IMR-90 (cell line): ENCODE results near the gene KIDINS220. TPM values are rescaled to one million over a fixed set of nuclear protein-coding genes. Genes with fewer than 3 reads are reported as not detected.

Source experiments
- ATAC-seq: fragments of 200-7000 bp; cut with Tn5 transposase; 2 replicates; pipeline ENCODE4 v1.9.1; 2020; ENCODE audit warnings: low read depth, mild to moderate bottlenecking, moderate library complexity
- BruUV-seq: library from RNA; stranded (reverse); fragments of 400-500 nt; replicated peaks from 2 replicates; lab custom pipeline; 2021; lab: Mats Ljungman, UMichigan
- CTCF ChIA-PET: fragments of 300-600 bp; formaldehyde crosslinking; extraction: SDS; loops from one replicate; lab custom pipeline; 2021; ENCODE audit warnings: antibody characterized with exemption; lab: Yijun Ruan, JAX
- POLR2A ChIA-PET: fragments of 300-600 bp; sonication (Branson Sonifier 250); formaldehyde crosslinking; loops from one replicate; lab custom pipeline; 2022; ENCODE audit warnings: antibody characterized with exemption; ENCODE audit not compliant: unreplicated experiment; lab: Charles Lee
- DNase-seq: peaks from one replicate; pipeline ENCODE4 v3.0.0; 2013
- H2AFZ ChIP-seq: replicated peaks from 2 replicates; pipeline ENCODE3; 2013; ENCODE audit warnings: low read length, mild to moderate bottlenecking; ENCODE audit not compliant: poor library complexity
- H2AK5ac ChIP-seq: 2 replicates; pipeline ENCODE4 v1.6.1; 2013; ENCODE audit warnings: low read depth, low read length, inconsistent platforms
- H2AK9ac ChIP-seq: replicated peaks from 2 replicates; pipeline ENCODE3; 2013; ENCODE audit warnings: mild to moderate bottlenecking, low read depth, low read length, moderate library complexity; ENCODE audit not compliant: poor library complexity
- H2BK120ac ChIP-seq: 2 replicates; pipeline ENCODE4 v1.6.1; 2013; ENCODE audit warnings: low read depth, low read length, inconsistent platforms
- H2BK15ac ChIP-seq: 3 replicates; pipeline ENCODE4 v1.6.1; 2013; ENCODE audit warnings: low read depth, low read length, inconsistent platforms
- H2BK20ac ChIP-seq: 2 replicates; pipeline ENCODE4 v1.6.1; 2013; ENCODE audit warnings: low read depth, mild to moderate bottlenecking, inconsistent platforms, low read length, moderate library complexity
- H2BK5ac ChIP-seq: 2 replicates; pipeline ENCODE4 v1.6.1; 2013; ENCODE audit warnings: mild to moderate bottlenecking, low read depth, low read length, inconsistent platforms; ENCODE audit not compliant: poor library complexity, severe bottlenecking
- H3K14ac ChIP-seq: replicated peaks from 2 replicates; pipeline ENCODE4 v1.6.1; 2013; ENCODE audit warnings: low read depth, low read length, inconsistent platforms
- H3K18ac ChIP-seq: 2 replicates; pipeline ENCODE4 v1.6.1; 2013; ENCODE audit warnings: low read depth, low read length, control low read depth
- H3K23ac ChIP-seq: 2 replicates; pipeline ENCODE4 v1.6.1; 2013; ENCODE audit warnings: low read depth, low read length, inconsistent platforms
- H3K27ac ChIP-seq: 2 replicates; pipeline ENCODE4 v1.5.1; 2013; ENCODE audit warnings: mild to moderate bottlenecking, control low read depth, low read length; ENCODE audit not compliant: insufficient read depth
- H3K27me3 ChIP-seq: 2 replicates; pipeline ENCODE4 v1.6.1; 2013; ENCODE audit warnings: low read length; ENCODE audit not compliant: control insufficient read depth, insufficient read depth
- H3K36me3 ChIP-seq: 2 replicates; pipeline ENCODE4 v1.6.1; 2013; ENCODE audit warnings: low read length, mixed read lengths; ENCODE audit not compliant: control insufficient read depth, insufficient read depth
- H3K4ac ChIP-seq: 2 replicates; pipeline ENCODE4 v1.6.1; 2013; ENCODE audit warnings: low read depth, low read length, inconsistent platforms
- H3K4me1 ChIP-seq: 2 replicates; pipeline ENCODE4 v1.6.1; 2013; ENCODE audit warnings: low read length, mixed read lengths; ENCODE audit not compliant: control insufficient read depth, insufficient read depth
- H3K4me2 ChIP-seq: 2 replicates; pipeline ENCODE4 v1.6.1; 2013; ENCODE audit warnings: low read depth, mild to moderate bottlenecking, control low read depth, low read length, moderate library complexity
- H3K4me3 ChIP-seq: 2 replicates; pipeline ENCODE4 v1.5.1; 2013; ENCODE audit warnings: low read depth, mild to moderate bottlenecking, control low read depth, low read length, moderate library complexity; ENCODE audit not compliant: insufficient read depth
- H3K56ac ChIP-seq: 2 replicates; pipeline ENCODE4 v1.6.1; 2013; ENCODE audit warnings: low read length, inconsistent platforms; ENCODE audit not compliant: insufficient read depth; ENCODE audit errors: extremely low read depth
- H3K79me1 ChIP-seq, 2 experiments: 2 replicates each; pipeline ENCODE4 v1.6.1; 2013; ENCODE audit warnings: low read length in 2 of 2, inconsistent platforms in 1 of 2, low read depth in 1 of 2
- H3K9ac ChIP-seq: 2 replicates; pipeline ENCODE4 v1.6.1; 2013; ENCODE audit warnings: low read depth, low read length, control low read depth
- H3K9me1 ChIP-seq: 2 replicates; pipeline ENCODE4 v1.6.1; 2013; ENCODE audit warnings: low read length, inconsistent platforms; ENCODE audit not compliant: insufficient read depth
- H3K9me3 ChIP-seq: 2 replicates; pipeline ENCODE4 v1.6.1; 2013; ENCODE audit warnings: low read length; ENCODE audit not compliant: control insufficient read depth, insufficient read depth
- H4K20me1 ChIP-seq: 2 replicates; pipeline ENCODE4 v1.6.1; 2013; ENCODE audit warnings: low read length, inconsistent platforms; ENCODE audit not compliant: insufficient read depth
- H4K5ac ChIP-seq: 2 replicates; pipeline ENCODE4 v1.6.1; 2013; ENCODE audit warnings: mild to moderate bottlenecking, low read depth, low read length, control low read depth
- H4K8ac ChIP-seq, 2 experiments: 2 replicates each; pipeline ENCODE4 v1.6.1; 2013; ENCODE audit warnings: low read depth in 2 of 2, low read length in 2 of 2, control low read depth in 1 of 2, inconsistent platforms in 1 of 2
- H4K91ac ChIP-seq: 2 replicates; pipeline ENCODE4 v1.6.1; 2013; ENCODE audit warnings: low read depth, low read length, inconsistent platforms; ENCODE audit not compliant: insufficient read depth
- CHD1 ChIP-seq: IDR thresholded peaks from 2 replicates; pipeline ENCODE4 v1.6.1; 2012; ENCODE audit warnings: low read depth, low read length, improper control_type of control experiment
- RAD21 ChIP-seq: IDR thresholded peaks from 2 replicates; pipeline ENCODE4 v1.6.1; 2012; ENCODE audit warnings: low read length, improper control_type of control experiment
- dilution Hi-C: fragments of 300-500 bp; cut with HindIII; formaldehyde crosslinking; loops from one replicate; pipeline ENCODE4 v1.14.3; 2018; ENCODE audit warnings: low sequenced_read_pairs; ENCODE audit not compliant: unreplicated experiment
- in situ Hi-C: fragments of 300-500 bp; cut with MboI; formaldehyde crosslinking; loops from 3 replicates; pipeline ENCODE4 v1.14.3; 2019; ENCODE audit warnings: low sequenced_read_pairs, inconsistent platforms, mixed read lengths
- intact Hi-C: fragments of 100-400 bp; cut with micrococcal nuclease; formaldehyde crosslinking; loops from 2 replicates; pipeline ENCODE4 v1.10.0; 2022
- polyA plus RNA-seq, 3 experiments: library from polyadenylated mRNA; depleted of rRNA; stranded (reverse); fragments of >200 nt; gene quantifications; 2 replicates each; pipeline ENCODE4 v1.2.3, GENCODE V29; 2012; ENCODE audit warnings: low replicate concordance in 1 of 3
- total RNA-seq: library from RNA; depleted of rRNA; stranded (reverse); fragments of >200 nt; gene quantifications from 2 replicates; pipeline ENCODE4 v1.2.3, GENCODE V29; 2012

KIDINS220 gene
- total and polyA plus RNA-seq, 2 of the 4 experiments (the other 2 are of a cell fraction) = 23.1 to 63.4 TPM

DNA sequence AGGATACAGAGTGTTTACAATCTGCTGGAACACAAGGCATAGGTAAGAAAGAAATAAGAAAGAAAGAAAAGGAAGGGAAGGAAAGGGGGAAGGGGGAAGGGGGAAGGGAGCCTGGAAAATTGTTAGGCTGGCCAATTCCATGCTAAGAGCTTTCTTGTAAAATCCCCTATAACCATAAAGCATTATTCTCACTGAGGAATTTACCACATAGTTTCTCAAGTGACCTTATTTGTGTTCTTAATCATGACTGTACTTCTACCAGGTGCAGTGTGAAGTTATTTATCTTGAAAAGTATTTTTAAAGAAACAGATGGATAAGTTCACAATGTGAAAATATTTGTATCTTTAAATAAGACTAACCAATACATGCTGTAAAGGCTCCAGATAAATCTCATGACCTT lies 39.2 kb upstream of the KIDINS220 start:
- no TSS peak for BruUV-seq
- Histone ChIP-seq H3K4me2 (no peak overlapping the region), H3K4me3 (no peak overlapping the region), H4K20me1 (no peaks in the 10 kb centered on the region), H3K18ac (no peak overlapping the region), H4K8ac (no peak overlapping the region), H3K36me3 (peaks cover 17% of the 10 kb centered on the region), H2BK15ac (no peak overlapping the region), H2BK120ac (no peak overlapping the region), H3K56ac (no peak overlapping the region), H2BK5ac (no peak overlapping the region), H3K4me1 (peaks cover 2% of the 10 kb centered on the region; the same call in 1 of the 2 replicates), H2AK5ac (no peak overlapping the region), H2AK9ac (no peak overlapping the region), H3K23ac (no peak overlapping the region), H4K5ac (no peak overlapping the region), H3K9ac (no peak overlapping the region), H3K9me3 (no peaks in the 10 kb centered on the region), H3K9me1 (no peaks in the 10 kb centered on the region; the same call in 1 of the 2 replicates), H2BK20ac (no peak overlapping the region), H3K14ac (no peak overlapping the region), H3K27me3 (no peaks in the 10 kb centered on the region), H3K79me1 (no peaks in the 10 kb centered on the region; a peak in 1 of 4 replicates), H4K91ac (no peak overlapping the region), H3K4ac (no peak overlapping the region), H2AFZ (no peak overlapping the region), H3K27ac (no peak overlapping the region)
- ATAC-seq (no peak), DNase-seq (peak; percentile 34)
- POLR2A ChIA-PET = no interaction called here
- intact Hi-C loops = no loop called here
- in situ Hi-C loops = no loop called here
- TF ChIP-seq CHD1 = no peak
- TF ChIP-seq RAD21 = no peak
- dilution Hi-C loops = no loop called here
- CTCF ChIA-PET = interaction anchor here (1.3 kb wide), 1 partner anchor 261 kb away, joined by 3 read pairs; no protein-coding TSS in a partner anchor
